B cell (primary cell): ENCODE measurements around the gene RUVBL1. TPM values are rescaled to one million over a fixed set of nuclear protein-coding genes. Genes with fewer than 3 reads are reported as not detected.

Experiments
- ATAC-seq: fragments of 200-7000 bp; cut with Tn5 transposase; one replicate; pipeline ENCODE4 v1.10.0; 2021; ENCODE audit warnings: low read depth, mild to moderate bottlenecking, moderate number of reproducible peaks, moderate library complexity
- CTCF ChIA-PET: fragments of 350-600 bp; sonication (Branson Sonifier 250); formaldehyde crosslinking; loops from one replicate; lab custom pipeline; 2021; ENCODE audit warnings: antibody characterized with exemption, inconsistent platforms; lab: Charles Lee
- POLR2A ChIA-PET: fragments of 350-600 bp; sonication (Branson Sonifier 250); formaldehyde crosslinking; loops from one replicate; lab custom pipeline; 2021; ENCODE audit warnings: antibody characterized with exemption; lab: Charles Lee
- DNase-seq: peaks from one replicate; pipeline ENCODE4 v3.0.0; 2013
- H2AFZ ChIP-seq: 2 replicates; pipeline ENCODE4 v1.6.1; 2012; ENCODE audit warnings: mild to moderate bottlenecking, low read depth, low read length; ENCODE audit not compliant: insufficient read depth, poor library complexity, severe bottlenecking
- H3K27ac ChIP-seq, 2 donors: 1 replicate in 1 of 2; 2 replicates in 1 of 2; pipeline ENCODE4 v1.5.1; 2012 to 2013; ENCODE audit warnings: low read length in 2 of 2, mild to moderate bottlenecking in 2 of 2, moderate library complexity in 1 of 2
- H3K27me3 ChIP-seq, 4 experiments: fragments of 200-600 bp in 1 of 4; sonication (generic) in 1 of 4; replicated peaks in 1 of 4; 1 replicate in 2 of 4; 2 replicates in 2 of 4; pipeline versions ENCODE4 v1.6.1 to v1.7.0; 2013 to 2016; ENCODE audit warnings: low read length in 3 of 4, mild to moderate bottlenecking in 2 of 4, mixed read lengths in 1 of 4, moderate library complexity in 1 of 4; ENCODE audit not compliant: insufficient read depth in 4 of 4, control insufficient read depth in 3 of 4; ENCODE audit errors: control extremely low read depth in 1 of 4
- H3K36me3 ChIP-seq, 2 experiments: replicated peaks in 1 of 2; 1 replicate in 1 of 2; 2 replicates in 1 of 2; pipeline versions ENCODE4 v1.6.1 to v1.7.1; 2013; ENCODE audit warnings: low read length in 1 of 2; ENCODE audit not compliant: insufficient read depth in 2 of 2, control insufficient read depth in 1 of 2; ENCODE audit errors: control extremely low read depth in 1 of 2, extremely low read depth in 1 of 2
- H3K4me1 ChIP-seq, 2 donors: fragments of 200-600 bp in 1 of 2; sonication (generic) in 1 of 2; 1 replicate in 1 of 2; 2 replicates in 1 of 2; pipeline versions ENCODE4 v1.5.1 to v1.6.1; 2013 to 2017; ENCODE audit warnings: low read length in 2 of 2; ENCODE audit not compliant: control insufficient read depth in 2 of 2, insufficient read depth in 2 of 2
- H3K4me2 ChIP-seq: replicated peaks from 2 replicates; pipeline ENCODE3; 2012; ENCODE audit warnings: mild to moderate bottlenecking, low read depth, low read length; ENCODE audit not compliant: poor library complexity, severe bottlenecking
- H3K4me3 ChIP-seq, 5 experiments: fragments of 200-600 bp in 1 of 5; sonication (generic) in 1 of 5; 1 replicate in 3 of 5; 2 replicates in 2 of 5; pipeline versions ENCODE4 v1.5.1 to v1.7.0; 2011 to 2016; ENCODE audit warnings: low read length in 4 of 5, mild to moderate bottlenecking in 4 of 5, low read depth in 2 of 5, control low read depth in 1 of 5, moderate library complexity in 1 of 5; ENCODE audit not compliant: insufficient read depth in 1 of 5; ENCODE audit errors: control extremely low read depth in 1 of 5, extremely low read depth in 1 of 5
- H3K79me2 ChIP-seq: fragments of 200-600 bp; sonication (generic); one replicate; pipeline ENCODE4 v1.6.0; 2016; ENCODE audit warnings: low read length; ENCODE audit not compliant: control insufficient read depth, insufficient read depth
- H3K9ac ChIP-seq: fragments of 200-600 bp; sonication (generic); 2 replicates; pipeline ENCODE4 v1.6.1; 2017; ENCODE audit warnings: mild to moderate bottlenecking, low read length, moderate library complexity
- H3K9me3 ChIP-seq, 3 donors: one replicate each; pipeline versions ENCODE4 v1.6.1 to v1.7.1; 2013; ENCODE audit warnings: low read length in 2 of 3; ENCODE audit not compliant: control insufficient read depth in 2 of 3, insufficient read depth in 1 of 3; ENCODE audit errors: control extremely low read depth in 1 of 3
- H4K20me1 ChIP-seq: 2 replicates; pipeline ENCODE4 v1.6.0; 2012; ENCODE audit warnings: mild to moderate bottlenecking, low read length; ENCODE audit not compliant: insufficient read depth, control insufficient read depth, poor library complexity, severe bottlenecking
- H3K27ac Mint-ChIP-seq: one replicate; pipeline ENCODE4 v1.8.0; 2021; ENCODE audit warnings: mixed read lengths
- H3K27me3 Mint-ChIP-seq: one replicate; pipeline ENCODE4 v1.8.0; 2021; ENCODE audit warnings: mixed read lengths
- H3K4me1 Mint-ChIP-seq: one replicate; pipeline ENCODE4 v1.8.0; 2021; ENCODE audit warnings: mixed read lengths
- H3K4me3 Mint-ChIP-seq: one replicate; pipeline ENCODE4 v1.8.0; 2021; ENCODE audit warnings: mixed read lengths
- H3K9me3 Mint-ChIP-seq: one replicate; pipeline ENCODE4 v1.8.0; 2022; ENCODE audit warnings: mixed read lengths; ENCODE audit not compliant: insufficient read depth
- CTCF ChIP-seq: fragments of 200-600 bp; IDR thresholded peaks from one replicate; pipeline ENCODE4 v1.8.0; 2022; ENCODE audit warnings: antibody characterized with exemption, mild to moderate bottlenecking
- EZH2 ChIP-seq: IDR thresholded peaks from 2 replicates; pipeline ENCODE4 v1.6.1; 2012; ENCODE audit warnings: borderline replicate concordance, low read depth, mild to moderate bottlenecking, moderate library complexity, low read length; ENCODE audit not compliant: insufficient read depth, poor library complexity, severe bottlenecking
- WGBS: methylation state at CpG from one replicate; pipeline ENCODE4 v1.1.5; 2013; ENCODE audit warnings: missing lambda C conversion rate; ENCODE audit not compliant: insufficient coverage; 5-methylcytosine and 5-hydroxymethylcytosine counted together
- intact Hi-C: fragments of 100-400 bp; cut with micrococcal nuclease; formaldehyde crosslinking; loops from one replicate; pipeline ENCODE4 v1.10.0; 2022
- polyA plus RNA-seq: library from polyadenylated mRNA; depleted of rRNA; stranded (reverse); fragments of >200 nt; gene quantifications from 2 replicates; pipeline ENCODE4 v1.2.3, GENCODE V29; 2012
- total RNA-seq, 2 donors: library from RNA; stranded (reverse); fragments of 120-200 nt in 1 of 2; gene quantifications; 1 replicate in 1 of 2; 2 replicates in 1 of 2; pipeline versions ENCODE4 v1.2.3 to v1.2.4, GENCODE V29; 2013 to 2022

RUVBL1 gene
- total and polyA plus RNA-seq, 2 donors (not counting 1 experiment from before 2014, with no cell fraction given) = 20.4 to 20.5 TPM

- ATAC-seq = peak; percentile 95
- H3K27me3 Mint-ChIP-seq = peaks cover 1% of the 10 kb centered on the region
- WGBS = under 1% methylated on average over 90 of the region's 90 CpGs
- H3K4me3 Mint-ChIP-seq = peak within 1 kb of the TSS; percentile 95
- Histone ChIP-seq H3K4me3 (peak within 1 kb of the TSS; percentile 82 to 97 (median 92)), H3K4me2 (peak within 1 kb of the TSS; percentile 93), H4K20me1 (peaks cover 17% of the 10 kb centered on the region), H3K9ac (peak within 1 kb of the TSS; percentile 94), H3K9me3 (no peaks in the 10 kb centered on the region), H3K27me3 (no peaks in the 10 kb centered on the region), H2AFZ (peak within 1 kb of the TSS; percentile 95), H3K4me1 (peaks cover 31 to 32% of the 10 kb centered on the region in 2 donors), H3K36me3 (peaks cover 0 to 25% of the 10 kb centered on the region in 2 experiments), H3K79me2 (peaks cover 45% of the 10 kb centered on the region), H3K27ac (peak within 1 kb of the TSS; percentile 61 to 90)
- peak; percentile 95 for DNase-seq
- POLR2A ChIA-PET = no interaction called here
- H3K27ac Mint-ChIP-seq = peak within 1 kb of the TSS; percentile 92
- intact Hi-C loops = loop anchor here (1.0 to 5.0 kb wide), 12 partner anchors 23 to 1840 kb away; partner anchors contain the start of genes ACAD9, KLF15, MCM2 and PLXNA1
- TF ChIP-seq CTCF (no peak), EZH2 (no peak)
- peaks cover 40% of the 10 kb centered on the region for H3K4me1 Mint-ChIP-seq
- H3K9me3 Mint-ChIP-seq = no peaks in the 10 kb centered on the region
- CTCF ChIA-PET = interaction anchor here (1.8 kb wide), 1 partner anchor 24 kb away, joined by 6 read pairs; no protein-coding TSS in a partner anchor
These were observed 71.6 kb downstream of the RUVBL1 start, which contains the start of gene SEC61A1 for GRCh38 chr3:128051837-128052594. Gene SEC61A1, plus strand, starts transcription at chr3:128052437. Its CDS starts 116 bp downstream, at chr3:128052553.

GRCh38 chr3:128051459-128051836, 72.2 kb downstream of the RUVBL1 start:
- ATAC-seq (no peak), DNase-seq (no peak)
- H3K79me2 ChIP-seq = peaks cover 45% of the 10 kb centered on the region

More at GRCh38 chr3:128051459-128051836, 72.2 kb downstream of the RUVBL1 start:
- ChIA-PET POLR2A (no interaction called here), CTCF (interaction anchor here (1.8 kb wide), 1 partner anchor 24 kb away, joined by 6 read pairs; no protein-coding TSS in a partner anchor)
- Histone ChIP-seq H3K9me3 (no peaks in the 10 kb centered on the region), H3K9ac (peak overlapping the region; percentile 81), H4K20me1 (peaks cover 17% of the 10 kb centered on the region), H3K4me2 (peak overlapping the region; percentile 90), H3K4me3 (peak overlapping the region; percentile 73 to 95 (median 90)), H2AFZ (peak overlapping the region; percentile 95), H3K27me3 (no peaks in the 10 kb centered on the region), H3K27ac (peak overlapping the region; percentile 56 to 71), H3K36me3 (peaks cover 0 to 23% of the 10 kb centered on the region in 2 experiments), H3K4me1 (peaks cover 31 to 32% of the 10 kb centered on the region in 2 donors)
- peak overlapping the region; percentile 95 for H3K4me3 Mint-ChIP-seq
- intact Hi-C loops = loop anchor here (5.0 kb wide), 6 partner anchors 676 to 1841 kb away; partner anchors contain the start of genes KLF15, PLXNA1, RAB7A and TMCC1
- WGBS = 14% methylated on average over 10 of the region's 10 CpGs
- H3K27ac Mint-ChIP-seq = peak overlapping the region; percentile 80
- no peaks in the 10 kb centered on the region for H3K9me3 Mint-ChIP-seq
- TF ChIP-seq CTCF (no peak), EZH2 (no peak)
- H3K4me1 Mint-ChIP-seq = peaks cover 40% of the 10 kb centered on the region
- H3K27me3 Mint-ChIP-seq = peaks cover 5% of the 10 kb centered on the region
